Measurements from ENCODE around the gene CCM2.

DNA sequence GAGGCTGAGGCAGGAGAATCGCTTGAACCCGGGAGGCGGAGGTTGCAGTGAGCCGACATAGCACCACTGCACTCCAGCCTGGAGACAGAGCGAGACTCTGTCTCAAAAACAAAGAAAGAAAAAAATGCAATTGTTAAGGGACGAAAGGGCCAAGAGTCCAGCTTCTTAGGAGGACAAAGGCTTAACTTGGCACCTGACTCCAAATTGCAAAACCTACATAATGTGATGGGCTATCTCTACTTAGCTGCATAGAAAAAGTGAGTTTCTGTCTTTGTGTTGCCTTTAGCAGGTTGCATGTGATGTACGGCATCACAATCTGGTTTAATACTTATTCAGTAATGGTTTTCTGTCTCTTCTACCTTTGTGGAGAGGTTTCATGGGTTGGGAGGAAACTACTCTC is 12.5 kb upstream of the CCM2 start:
- TF ChIP-seq POLR2A (IDR thresholded peaks at IDR 0.05; ENCODE audit: low read depth, low read length), result no peak
- no peak for TF ChIP-seq POLR2AphosphoS5 (IDR thresholded peaks at IDR 0.05; ENCODE audit: low read depth, low read length)
